A204.1 (cell line): Measurements from ENCODE around the gene USP32.

Experiments used
- FAIRE-seq: peaks from 2 replicates; lab custom pipeline; 2012; peaks lifted over from hg19 to GRCh38; lab: Jason Lieb, UNC

The USP32 gene

GRCh38 chr17:60173304-60173819 lies 218.6 kb downstream of the USP32 start:
- no peak for FAIRE-seq

- FAIRE-seq: no peak
Measured at GRCh38 chr17:60171753-60172079, 220.2 kb downstream of the USP32 start.

GRCh38 chr17:60170835-60171752 lies 220.8 kb downstream of the USP32 start:
- FAIRE-seq: no peak

- no peak for FAIRE-seq
Measured at GRCh38 chr17:60169921-60170817, 221.8 kb downstream of the USP32 start.

GRCh38 chr17:60168654-60169053 lies 223.3 kb downstream of the USP32 start:
- FAIRE-seq: no peak

- FAIRE-seq: no peak
Measured at GRCh38 chr17:60167065-60167741, 224.7 kb downstream of the USP32 start.

GRCh38 chr17:60165971-60166370 lies 226.0 kb downstream of the USP32 start:
- FAIRE-seq: no peak

- no peak for FAIRE-seq
Measured at GRCh38 chr17:60165223-60165622, 226.7 kb downstream of the USP32 start.

- no peak for FAIRE-seq
Measured at GRCh38 chr17:60164697-60165096, 227.2 kb downstream of the USP32 start.

GRCh38 chr17:60164164-60164563 lies 227.8 kb downstream of the USP32 start:
- FAIRE-seq: no peak

- FAIRE-seq: no peak
Measured at GRCh38 chr17:60163108-60163784, 228.7 kb downstream of the USP32 start.

GRCh38 chr17:60161598-60162330 lies 230.2 kb downstream of the USP32 start:
- no peak for FAIRE-seq

- no peak for FAIRE-seq
Measured at GRCh38 chr17:60160829-60161501, 231.0 kb downstream of the USP32 start.

- no peak for FAIRE-seq
Measured at GRCh38 chr17:60159479-60159866, 232.5 kb downstream of the USP32 start.

GRCh38 chr17:60158751-60159478 lies 233.0 kb downstream of the USP32 start:
- FAIRE-seq: no peak

GRCh38 chr17:60157487-60158040 lies 234.4 kb downstream of the USP32 start:
- FAIRE-seq: no peak

GRCh38 chr17:60156746-60157145 lies 235.2 kb downstream of the USP32 start:
- no peak for FAIRE-seq

- FAIRE-seq: no peak
Measured at GRCh38 chr17:60155815-60156214, 236.1 kb downstream of the USP32 start.

GRCh38 chr17:60155427-60155814 lies 236.5 kb downstream of the USP32 start:
- FAIRE-seq: no peak
